Mucosa of gallbladder (tissue), 1 donor: ENCODE measurements around the gene NPBWR2. TPM values are rescaled to one million over a fixed set of nuclear protein-coding genes. Genes with fewer than 3 reads are reported as not detected.
A peak's percentile ranks its signal among the peaks of the same experiment; 100 is the strongest.

ENCODE experiments used
- DNase-seq: peaks from one replicate; pipeline ENCODE4 v3.0.0-alpha.2; 2020; ENCODE audit warnings: low spot score
- total RNA-seq: library from RNA; stranded (reverse); gene quantifications from one replicate; pipeline ENCODE4 v1.2.1, GENCODE V29; 2021
- donor health status: DM: no; HTN: no; CAD: no.

NPBWR2 gene
- total RNA-seq, 1 donor from 2014 or later = not detected

GRCh38 chr20:64057628-64058498, 49.5 kb downstream of the NPBWR2 start:
- peak; percentile 67 for DNase-seq

- DNase-seq = no peak
Measured at GRCh38 chr20:64056889-64057627, 50.3 kb downstream of the NPBWR2 start.

GRCh38 chr20:64056639-64056888, 50.8 kb downstream of the NPBWR2 start:
- no peak for DNase-seq

GRCh38 chr20:64055893-64056638, 51.3 kb downstream of the NPBWR2 start:
- DNase-seq = no peak

- no peak for DNase-seq
Measured at GRCh38 chr20:64055396-64055892, 51.9 kb downstream of the NPBWR2 start.

- DNase-seq = no peak
Measured at GRCh38 chr20:64053841-64054661, 53.3 kb downstream of the NPBWR2 start.

Other genes with a start within 250 kb of the NPBWR2 start
- gene ABHD16B, start 246.1 kb downstream of the NPBWR2 start, total RNA-seq = not detected
- gene TPD52L2, start 242.3 kb downstream of the NPBWR2 start, total RNA-seq = 72.3 TPM
- 53.0 TPM for gene DNAJC5, start 212.4 kb downstream of the NPBWR2 start, total RNA-seq
- 42.4 TPM for gene UCKL1, start 151.1 kb downstream of the NPBWR2 start, total RNA-seq
- 26.1 TPM for gene ZNF512B, start 137.6 kb downstream of the NPBWR2 start, total RNA-seq
- gene SAMD10, start 127.9 kb downstream of the NPBWR2 start, total RNA-seq = 12.7 TPM
- gene PRPF6, start 126.4 kb downstream of the NPBWR2 start, total RNA-seq = 74.7 TPM
- 1.7 TPM for gene C20orf204, start 71.4 kb downstream of the NPBWR2 start, total RNA-seq
- 30.1 TPM for gene SOX18, start 57.9 kb downstream of the NPBWR2 start, total RNA-seq
- gene TCEA2, start 44.4 kb downstream of the NPBWR2 start, total RNA-seq = 64.2 TPM
- 18.2 TPM for gene RGS19, start 28.0 kb downstream of the NPBWR2 start, total RNA-seq
- 1.7 TPM for gene OPRL1, start 27.5 kb downstream of the NPBWR2 start, total RNA-seq
- gene LKAAEAR1, start 23.2 kb downstream of the NPBWR2 start, total RNA-seq = not detected
- gene MYT1, start 56.9 kb upstream of the NPBWR2 start, total RNA-seq = 0.17 TPM
- gene PCMTD2, start 148.2 kb upstream of the NPBWR2 start, total RNA-seq = 69.3 TPM